GM06990 (cell line): Measurements from ENCODE around the gene FAM25G.

ENCODE experiments used
- DNase-seq: peaks from one replicate; pipeline ENCODE4 v3.0.0-alpha.2; 2011; ENCODE audit not compliant: insufficient read length; ENCODE audit errors: extremely low read depth
- H3K27me3 ChIP-seq: replicated peaks from 2 replicates; pipeline ENCODE4 v1.6.0; 2011; ENCODE audit warnings: low read length; ENCODE audit not compliant: control insufficient read depth, insufficient read depth
- H3K36me3 ChIP-seq: 2 replicates; pipeline ENCODE4 v1.5.1; 2011; ENCODE audit warnings: low read length; ENCODE audit not compliant: control insufficient read depth, insufficient read depth
- H3K4me3 ChIP-seq: replicated peaks from 2 replicates; pipeline ENCODE4 v1.5.1; 2011; ENCODE audit warnings: low read depth, mild to moderate bottlenecking, control low read depth, low read length
- TF ChIP-seq, protein P1 (sequence below): IDR thresholded peaks from 2 replicates; pipeline ENCODE4 v1.5.1; 2011; ENCODE audit warnings: low read length, control low read depth, mild to moderate bottlenecking, inconsistent platforms; ENCODE audit not compliant: insufficient read depth, poor library complexity, severe bottlenecking

The FAM25G gene

GRCh38 chr10:47454780-47455058, 36.8 kb downstream of the FAM25G start:
- no peaks in the 10 kb centered on the region for H3K36me3 ChIP-seq
- DNase-seq: no peak
- peaks cover 1% of the 10 kb centered on the region; the same call in 1 of the 2 replicates for H3K27me3 ChIP-seq
- TF ChIP-seq, protein P1, sequence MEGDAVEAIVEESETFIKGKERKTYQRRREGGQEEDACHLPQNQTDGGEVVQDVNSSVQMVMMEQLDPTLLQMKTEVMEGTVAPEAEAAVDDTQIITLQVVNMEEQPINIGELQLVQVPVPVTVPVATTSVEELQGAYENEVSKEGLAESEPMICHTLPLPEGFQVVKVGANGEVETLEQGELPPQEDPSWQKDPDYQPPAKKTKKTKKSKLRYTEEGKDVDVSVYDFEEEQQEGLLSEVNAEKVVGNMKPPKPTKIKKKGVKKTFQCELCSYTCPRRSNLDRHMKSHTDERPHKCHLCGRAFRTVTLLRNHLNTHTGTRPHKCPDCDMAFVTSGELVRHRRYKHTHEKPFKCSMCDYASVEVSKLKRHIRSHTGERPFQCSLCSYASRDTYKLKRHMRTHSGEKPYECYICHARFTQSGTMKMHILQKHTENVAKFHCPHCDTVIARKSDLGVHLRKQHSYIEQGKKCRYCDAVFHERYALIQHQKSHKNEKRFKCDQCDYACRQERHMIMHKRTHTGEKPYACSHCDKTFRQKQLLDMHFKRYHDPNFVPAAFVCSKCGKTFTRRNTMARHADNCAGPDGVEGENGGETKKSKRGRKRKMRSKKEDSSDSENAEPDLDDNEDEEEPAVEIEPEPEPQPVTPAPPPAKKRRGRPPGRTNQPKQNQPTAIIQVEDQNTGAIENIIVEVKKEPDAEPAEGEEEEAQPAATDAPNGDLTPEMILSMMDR: no peak
- no peak overlapping the region for H3K4me3 ChIP-seq

DNA sequence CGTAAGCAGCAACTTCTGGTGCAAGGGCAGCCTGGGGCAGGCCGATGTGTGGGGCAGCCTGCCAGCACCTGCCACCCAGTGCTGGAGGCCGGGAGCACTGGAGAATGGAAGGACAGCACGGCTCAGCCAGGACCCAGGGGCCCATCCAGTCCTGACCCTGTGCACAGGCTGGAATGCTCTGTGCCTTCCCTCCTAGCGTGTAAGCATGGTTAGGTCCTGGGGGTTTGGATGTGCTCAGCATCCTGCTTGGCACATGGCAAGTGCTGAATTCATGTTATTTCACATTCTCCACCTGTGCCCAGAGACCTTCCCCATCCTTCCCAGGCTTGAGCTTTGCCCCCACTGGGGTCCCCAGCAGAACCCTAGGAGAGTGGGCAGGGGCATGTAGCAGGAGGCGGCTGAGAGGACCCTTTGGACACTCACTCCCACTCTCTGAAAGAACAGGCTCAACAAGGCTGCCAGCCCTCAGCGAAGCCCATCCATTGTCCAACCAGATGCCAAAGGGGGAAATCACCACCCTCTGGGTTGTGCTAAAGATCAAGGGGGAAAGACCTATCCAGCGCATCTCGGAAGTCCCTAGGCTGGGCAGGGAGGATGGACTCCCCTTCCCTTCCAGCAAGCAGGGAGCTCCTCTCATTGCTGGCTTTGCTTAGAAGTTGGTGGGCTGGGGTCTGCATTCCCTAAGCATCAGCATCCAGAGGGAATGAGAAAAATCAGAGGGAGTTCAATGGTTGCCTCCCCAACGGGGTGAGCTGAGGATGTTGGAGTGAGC, 37.3 kb downstream of the FAM25G start:
- Histone ChIP-seq H3K36me3 (no peaks in the 10 kb centered on the region), H3K4me3 (no peak overlapping the region), H3K27me3 (peaks cover 1% of the 10 kb centered on the region; the same call in 1 of the 2 replicates)
- TF ChIP-seq, protein P1: no peak
- no peak for DNase-seq

GRCh38 chr10:47453141-47454007, 38.1 kb downstream of the FAM25G start:
- TF ChIP-seq, protein P1: no peak
- Histone ChIP-seq H3K36me3 (no peaks in the 10 kb centered on the region), H3K4me3 (no peak overlapping the region), H3K27me3 (peaks cover 1% of the 10 kb centered on the region; the same call in 1 of the 2 replicates)
- DNase-seq: no peak

DNA sequence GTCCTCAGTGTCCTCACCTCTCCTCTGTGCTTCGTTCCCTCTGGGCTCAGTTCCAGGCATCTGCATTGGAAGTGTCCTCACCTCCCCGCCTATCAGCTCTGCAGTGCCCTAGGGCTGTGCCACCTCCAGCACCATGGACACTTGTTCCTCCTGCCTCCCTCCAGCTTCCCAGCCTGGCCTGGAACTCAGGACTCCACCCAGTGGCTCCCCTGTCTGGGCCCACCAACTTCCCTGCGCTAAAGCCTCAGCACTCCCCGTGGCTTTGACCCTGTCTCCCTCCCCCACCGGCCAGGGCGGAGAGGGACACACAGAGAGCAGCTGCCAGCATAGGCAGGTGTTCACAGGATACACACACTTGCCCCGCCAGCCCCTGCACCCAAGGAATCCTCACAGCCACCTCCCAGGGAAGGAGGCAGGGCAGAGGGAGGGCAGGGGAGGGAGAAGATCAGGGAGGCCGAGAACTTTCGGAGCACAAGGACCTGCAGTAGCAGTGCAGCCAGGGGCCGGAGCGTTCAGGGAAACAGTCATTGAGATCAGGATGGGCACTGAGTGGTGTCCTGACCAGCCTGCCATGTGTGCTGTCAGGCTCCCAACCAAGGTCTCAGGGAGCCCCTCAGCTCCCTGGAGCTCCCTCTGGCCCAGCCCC, 38.9 kb downstream of the FAM25G start:
- no peak overlapping the region for H3K4me3 ChIP-seq
- TF ChIP-seq, protein P1: no peak
- H3K27me3 ChIP-seq: peaks cover 1% of the 10 kb centered on the region; the same call in 1 of the 2 replicates
- H3K36me3 ChIP-seq: no peaks in the 10 kb centered on the region
- no peak for DNase-seq

- Histone ChIP-seq H3K36me3 (no peaks in the 10 kb centered on the region), H3K27me3 (peaks cover 1% of the 10 kb centered on the region; the same call in 1 of the 2 replicates), H3K4me3 (no peak overlapping the region)
- DNase-seq: no peak
- TF ChIP-seq, protein P1: no peak
These were observed 39.5 kb downstream of the FAM25G start for GRCh38 chr10:47451998-47452494.
